Erythroblast (primary cell): Measurements from ENCODE around the gene FOXP1.

ENCODE experiments used
- GATA1 ChIP-seq: IDR thresholded peaks from 2 replicates; pipeline ENCODE4 v1.6.1; 2011; ENCODE audit warnings: low read depth, mild to moderate bottlenecking, control low read depth, low read length, moderate library complexity
- POLR2A ChIP-seq: IDR thresholded peaks from 2 replicates; pipeline ENCODE4 v1.6.1; 2011; ENCODE audit warnings: mild to moderate bottlenecking, low read length

- TF ChIP-seq POLR2A (no peak), GATA1 (no peak)
Measured at GRCh38 chr3:71276531-71276930, 307.0 kb downstream of the FOXP1 start.
